ENCODE data around the gene UPP1.

UPP1 gene

DNA sequence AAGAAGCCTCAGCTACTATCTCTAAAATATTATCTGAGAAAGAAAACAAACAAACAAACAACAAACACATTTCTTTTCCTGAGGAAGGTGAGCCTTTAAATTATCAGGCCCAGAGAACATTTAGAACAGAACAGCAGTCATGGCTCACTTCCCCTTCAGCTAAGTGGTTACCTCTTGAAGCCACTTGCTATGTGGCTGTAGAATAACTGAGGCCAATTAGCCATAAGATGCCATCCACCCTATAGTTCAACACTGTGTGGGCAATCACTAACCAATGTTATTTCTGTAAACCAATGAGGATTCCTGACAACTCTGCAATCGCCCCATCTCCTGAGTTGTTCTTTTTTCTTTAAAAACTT, 3.7 kb upstream of the UPP1 start:
- Histone ChIP-seq H3K4me2 (peak overlapping the region; percentile 86), H3K27me3 (ENCODE audit: insufficient read depth, low read depth) (no peaks in the 10 kb centered on the region), H3K4me3 (IDR thresholded peaks at IDR 0.05; ENCODE audit: insufficient read depth, low read depth, low read length) (no peak overlapping the region), H3K36me3 (ENCODE audit: insufficient read depth) (no peaks in the 10 kb centered on the region), H2AFZ (ENCODE audit: low read depth) (peak overlapping the region; percentile 40), H3K9ac (peak overlapping the region; percentile 5; the same call in 1 of the 2 replicates), H3K79me2 (ENCODE audit: insufficient read depth, low read depth) (no peaks in the 10 kb centered on the region), H4K20me1 (ENCODE audit: insufficient read depth) (no peaks in the 10 kb centered on the region), H3K27ac (peak overlapping the region; percentile 100), H3K4me1 (ENCODE audit: low read depth, poor library complexity, severe bottlenecking) (peaks cover 51% of the 10 kb centered on the region)
- TF ChIP-seq, protein P1, sequence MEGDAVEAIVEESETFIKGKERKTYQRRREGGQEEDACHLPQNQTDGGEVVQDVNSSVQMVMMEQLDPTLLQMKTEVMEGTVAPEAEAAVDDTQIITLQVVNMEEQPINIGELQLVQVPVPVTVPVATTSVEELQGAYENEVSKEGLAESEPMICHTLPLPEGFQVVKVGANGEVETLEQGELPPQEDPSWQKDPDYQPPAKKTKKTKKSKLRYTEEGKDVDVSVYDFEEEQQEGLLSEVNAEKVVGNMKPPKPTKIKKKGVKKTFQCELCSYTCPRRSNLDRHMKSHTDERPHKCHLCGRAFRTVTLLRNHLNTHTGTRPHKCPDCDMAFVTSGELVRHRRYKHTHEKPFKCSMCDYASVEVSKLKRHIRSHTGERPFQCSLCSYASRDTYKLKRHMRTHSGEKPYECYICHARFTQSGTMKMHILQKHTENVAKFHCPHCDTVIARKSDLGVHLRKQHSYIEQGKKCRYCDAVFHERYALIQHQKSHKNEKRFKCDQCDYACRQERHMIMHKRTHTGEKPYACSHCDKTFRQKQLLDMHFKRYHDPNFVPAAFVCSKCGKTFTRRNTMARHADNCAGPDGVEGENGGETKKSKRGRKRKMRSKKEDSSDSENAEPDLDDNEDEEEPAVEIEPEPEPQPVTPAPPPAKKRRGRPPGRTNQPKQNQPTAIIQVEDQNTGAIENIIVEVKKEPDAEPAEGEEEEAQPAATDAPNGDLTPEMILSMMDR (conservative IDR thresholded peaks at IDR 0.05; ENCODE audit: low read depth, low read length): no peak

DNA sequence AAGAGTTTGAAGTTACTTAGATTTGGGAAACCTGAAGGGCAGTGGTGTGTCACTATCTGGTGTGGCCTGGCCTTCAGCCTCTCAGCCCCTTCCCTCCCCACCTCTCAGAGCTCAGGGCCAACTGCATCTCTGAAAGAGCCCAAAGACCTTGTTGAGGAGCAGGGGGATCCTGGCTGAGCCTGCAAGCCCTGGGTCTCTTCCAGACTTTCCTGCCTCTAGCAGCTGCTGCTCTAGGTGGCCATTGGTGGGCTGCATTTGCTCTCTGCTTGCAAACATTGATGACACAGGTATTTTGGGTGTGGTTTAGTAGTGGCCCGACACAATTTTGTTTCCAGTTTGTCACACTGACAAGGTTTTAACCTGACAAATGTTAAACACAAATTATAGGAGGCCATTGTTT, 3.1 kb upstream of the UPP1 start:
- Histone ChIP-seq H3K79me2 (ENCODE audit: insufficient read depth, low read depth) (no peaks in the 10 kb centered on the region), H3K36me3 (ENCODE audit: insufficient read depth) (no peaks in the 10 kb centered on the region), H3K4me2 (peak overlapping the region; percentile 86), H3K4me1 (ENCODE audit: low read depth, poor library complexity, severe bottlenecking) (peaks cover 57% of the 10 kb centered on the region), H3K4me3 (IDR thresholded peaks at IDR 0.05; ENCODE audit: insufficient read depth, low read depth, low read length) (no peak overlapping the region), H4K20me1 (ENCODE audit: insufficient read depth) (no peaks in the 10 kb centered on the region), H3K27ac (peak overlapping the region; percentile 100), H3K9ac (no peak overlapping the region), H2AFZ (ENCODE audit: low read depth) (peak overlapping the region; percentile 40; the same call in 1 of the 2 replicates), H3K27me3 (ENCODE audit: insufficient read depth, low read depth) (no peaks in the 10 kb centered on the region)
- TF ChIP-seq, protein P1 (conservative IDR thresholded peaks at IDR 0.05; ENCODE audit: low read depth, low read length): no peak

DNA sequence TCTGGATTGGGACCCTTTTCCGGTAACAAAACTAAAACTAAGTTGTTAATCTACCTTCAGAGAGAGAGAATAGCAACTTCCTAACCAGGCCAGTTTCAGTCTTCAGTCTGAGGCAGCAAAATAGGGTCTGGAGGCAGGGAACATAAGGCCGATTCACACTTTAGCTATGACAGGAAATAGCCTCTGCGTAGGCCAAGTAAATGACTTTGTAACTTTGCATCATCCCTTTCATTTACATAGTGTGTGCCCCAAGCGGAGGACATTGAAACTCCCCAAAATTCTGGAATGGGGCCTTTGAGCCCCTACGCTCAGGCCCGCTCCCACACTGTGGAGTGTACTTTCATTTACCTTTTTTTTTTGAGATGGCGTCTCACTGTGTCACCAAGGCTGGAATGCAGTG, 1.7 kb upstream of the UPP1 start:
- TF ChIP-seq, protein P1 (conservative IDR thresholded peaks at IDR 0.05; ENCODE audit: low read depth, low read length): no peak
- Histone ChIP-seq H3K4me1 (ENCODE audit: low read depth, poor library complexity, severe bottlenecking) (peaks cover 59% of the 10 kb centered on the region), H3K36me3 (ENCODE audit: insufficient read depth) (no peaks in the 10 kb centered on the region), H4K20me1 (ENCODE audit: insufficient read depth) (no peaks in the 10 kb centered on the region), H2AFZ (ENCODE audit: low read depth) (peak overlapping the region; percentile 97), H3K9ac (peak overlapping the region; percentile 96), H3K27me3 (ENCODE audit: insufficient read depth, low read depth) (no peaks in the 10 kb centered on the region), H3K4me3 (IDR thresholded peaks at IDR 0.05; ENCODE audit: insufficient read depth, low read depth, low read length) (no peak overlapping the region), H3K27ac (peak overlapping the region; percentile 100), H3K79me2 (ENCODE audit: insufficient read depth, low read depth) (no peaks in the 10 kb centered on the region), H3K4me2 (peak overlapping the region; percentile 86)

DNA sequence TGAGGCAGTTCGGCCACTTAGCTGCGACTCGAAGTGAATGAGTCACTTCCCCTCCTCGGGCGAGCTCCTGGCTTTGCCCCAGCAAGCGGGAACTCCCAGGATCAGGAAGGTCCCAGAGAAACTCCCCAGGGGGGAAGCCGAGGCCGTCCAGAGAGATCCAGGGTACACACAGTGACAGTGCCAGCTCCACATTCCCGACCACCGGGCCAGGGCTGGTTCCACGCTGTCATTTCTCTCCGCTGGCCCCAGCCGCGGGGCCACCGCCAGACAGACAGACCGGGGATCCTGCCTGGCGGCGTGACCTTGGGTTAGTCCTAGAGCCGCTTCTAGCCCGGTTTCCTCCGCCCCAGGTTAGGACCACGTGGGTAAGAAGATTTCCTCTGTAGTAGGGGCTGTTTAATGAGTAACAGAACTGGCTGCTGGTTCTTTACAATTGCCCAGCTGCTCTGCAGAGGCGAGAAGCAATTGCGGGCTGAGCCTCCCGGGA, 463 bp upstream of the UPP1 start:
- Histone ChIP-seq H3K4me3 (IDR thresholded peaks at IDR 0.05; ENCODE audit: insufficient read depth, low read depth, low read length) (no peak overlapping the region), H3K9ac (peak overlapping the region; percentile 96), H2AFZ (ENCODE audit: low read depth) (peak overlapping the region; percentile 97)

More for the DNA sequence above, 463 bp upstream of the UPP1 start:
- H3K4me2 ChIP-seq: peak overlapping the region; percentile 86
- H3K79me2 ChIP-seq (ENCODE audit: insufficient read depth, low read depth): no peaks in the 10 kb centered on the region
- peak overlapping the region; percentile 100 for H3K27ac ChIP-seq
- no peaks in the 10 kb centered on the region for H4K20me1 ChIP-seq (ENCODE audit: insufficient read depth)
- H3K27me3 ChIP-seq (ENCODE audit: insufficient read depth, low read depth): no peaks in the 10 kb centered on the region
- H3K36me3 ChIP-seq (ENCODE audit: insufficient read depth): no peaks in the 10 kb centered on the region
- H3K4me1 ChIP-seq (ENCODE audit: low read depth, poor library complexity, severe bottlenecking): peaks cover 57% of the 10 kb centered on the region
- TF ChIP-seq, protein P1 (conservative IDR thresholded peaks at IDR 0.05; ENCODE audit: low read depth, low read length): no peak

Data from KMS-11 (cell line).